Measurements from ENCODE around the gene ADGRV1.
"Not testable (repeated sequence)": the region's sequence is repeated elsewhere in the genome, so short reads cannot be mapped to it uniquely, and the experiment has no call there.

Gene ADGRV1

DNA sequence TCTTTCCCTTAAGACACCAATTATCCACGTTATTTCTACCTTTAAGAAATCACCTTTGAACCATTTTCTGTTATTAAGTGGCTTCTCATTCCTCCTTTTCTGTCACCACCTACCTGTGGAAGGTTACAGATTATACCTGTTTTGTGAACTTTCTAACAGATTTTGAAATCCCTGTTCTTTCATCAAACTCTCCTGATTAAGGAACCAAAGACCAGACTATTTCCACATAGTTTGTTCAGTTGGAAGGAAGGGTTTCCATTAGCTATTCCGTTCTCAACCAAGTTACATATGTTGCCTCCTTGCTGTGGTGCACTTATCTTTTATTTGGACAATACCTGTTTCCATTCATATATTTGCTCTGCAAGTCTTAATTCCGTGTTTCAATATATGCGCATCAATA, 343.6 kb downstream of the ADGRV1 start:
- DNase-seq (ENCODE audit: low read depth in 2 of 2), result no peak

DNA sequence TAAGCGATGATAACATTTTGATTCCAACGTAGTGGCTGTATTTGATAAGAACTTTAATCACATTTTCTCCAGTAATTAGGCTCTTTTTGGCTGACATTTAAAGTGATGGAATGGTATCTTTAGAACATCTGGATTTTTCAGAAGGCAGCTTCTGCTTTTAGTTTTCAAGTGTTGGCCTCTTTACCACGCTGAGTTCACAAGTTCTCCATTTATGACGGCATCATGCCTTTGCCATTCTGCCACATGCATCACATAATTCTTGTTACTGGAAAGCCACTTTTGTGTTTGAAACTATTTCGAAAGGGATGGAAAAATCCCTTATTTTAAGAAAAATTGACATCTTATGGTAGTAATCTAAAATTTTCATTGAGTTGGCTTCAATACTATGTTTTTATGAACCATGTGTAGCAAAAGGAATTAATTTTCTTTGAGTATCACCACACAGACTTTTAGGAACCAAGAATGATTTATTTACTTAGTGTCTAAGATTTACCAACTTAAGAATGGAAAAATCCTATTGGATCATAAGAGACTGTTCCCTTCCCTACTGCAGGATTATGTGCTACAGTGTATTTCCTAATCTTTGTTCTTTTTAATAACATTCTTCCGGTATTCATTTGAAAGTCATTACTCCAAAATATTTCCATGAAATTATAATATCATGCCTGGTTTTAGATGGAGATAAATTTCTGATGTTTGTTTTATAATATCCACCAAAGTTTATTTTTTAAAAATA, 344.2 kb downstream of the ADGRV1 start:
- DNase-seq (ENCODE audit: low read depth in 2 of 2), result no peak

DNA sequence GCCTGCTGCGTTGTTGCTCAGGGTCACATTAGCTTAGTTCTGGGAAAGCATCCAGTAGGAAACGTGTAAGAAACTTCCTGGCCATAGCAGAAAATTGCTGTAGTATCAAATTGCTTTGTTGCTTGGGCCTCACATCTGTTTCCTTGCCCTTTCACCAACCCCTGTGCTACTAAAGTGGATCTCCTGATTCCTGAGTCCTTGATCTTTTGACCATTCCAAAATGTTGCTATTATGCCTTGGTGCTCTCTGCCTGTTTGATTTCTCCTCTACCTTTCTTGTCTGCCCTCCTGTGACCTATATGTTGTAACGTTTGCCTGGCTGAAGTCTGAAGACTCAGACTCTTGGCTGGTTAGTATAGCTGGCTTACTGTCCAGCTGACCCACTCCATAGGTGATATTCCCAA, 350.5 kb downstream of the ADGRV1 start:
- DNase-seq (ENCODE audit: low read depth in 2 of 2), result no peak

DNA sequence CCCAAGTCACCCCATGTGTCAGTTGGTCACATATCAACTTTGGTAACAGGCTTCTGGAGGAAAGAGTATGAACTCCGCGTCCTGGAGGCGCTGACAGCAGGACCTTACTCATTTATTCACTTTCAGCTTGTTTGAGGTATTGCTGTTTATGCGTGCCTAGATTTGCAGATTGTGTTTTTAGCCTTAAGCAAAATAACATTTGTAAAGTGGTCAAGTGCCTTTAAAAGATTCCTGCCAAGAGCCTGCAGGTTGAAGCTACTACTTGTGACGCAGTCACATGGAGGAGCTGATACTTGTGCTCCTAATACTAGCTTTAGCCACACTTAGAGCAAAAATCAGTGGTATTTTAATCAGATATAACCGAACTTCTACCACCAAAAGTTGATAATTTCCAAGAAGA, 351.3 kb downstream of the ADGRV1 start:
- no peak for DNase-seq (ENCODE audit: low read depth in 2 of 2)

GRCh38 chr5:90911169-90911568, 352.6 kb downstream of the ADGRV1 start:
- DNase-seq (ENCODE audit: low read depth in 2 of 2), result no peak

DNA sequence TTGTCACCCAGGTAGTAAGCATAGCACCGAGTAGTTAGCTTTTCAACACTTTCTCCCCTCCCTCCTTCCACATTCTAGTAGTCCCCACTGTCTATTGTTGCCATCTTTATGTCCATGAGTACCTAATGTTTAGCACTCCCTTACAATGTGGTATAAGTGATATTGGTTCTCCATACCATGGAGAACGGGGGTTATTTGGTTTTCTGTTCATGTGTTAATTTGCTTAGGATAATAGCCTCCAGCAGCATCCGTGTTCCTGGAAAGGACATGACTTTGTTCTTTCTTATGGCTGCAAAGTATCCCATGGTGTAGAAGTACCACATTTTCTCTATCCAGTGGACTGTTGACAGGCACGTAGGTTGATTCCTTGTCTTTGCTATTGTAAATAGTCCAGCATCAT, 353.9 kb downstream of the ADGRV1 start:
- no peak for DNase-seq (ENCODE audit: low read depth in 2 of 2)

- DNase-seq (ENCODE audit: low read depth in 2 of 2), result no peak
Measured at GRCh38 chr5:90915393-90915792, 356.8 kb downstream of the ADGRV1 start.

- no peak for DNase-seq (ENCODE audit: low read depth in 2 of 2)
Measured at GRCh38 chr5:90916947-90917800, 358.6 kb downstream of the ADGRV1 start.

GRCh38 chr5:90917928-90918668, 359.5 kb downstream of the ADGRV1 start:
- DNase-seq (ENCODE audit: low read depth in 2 of 2), result no peak

GRCh38 chr5:90921418-90921973, 362.9 kb downstream of the ADGRV1 start:
- DNase-seq (ENCODE audit: low read depth in 2 of 2), result no peak

- not testable (repeated sequence) for DNase-seq (ENCODE audit: low read depth in 2 of 2)
Measured at GRCh38 chr5:90924222-90924621, 365.6 kb downstream of the ADGRV1 start.

GRCh38 chr5:90929013-90929839, 370.6 kb downstream of the ADGRV1 start:
- DNase-seq (ENCODE audit: low read depth in 2 of 2), result not testable (repeated sequence)

DNA sequence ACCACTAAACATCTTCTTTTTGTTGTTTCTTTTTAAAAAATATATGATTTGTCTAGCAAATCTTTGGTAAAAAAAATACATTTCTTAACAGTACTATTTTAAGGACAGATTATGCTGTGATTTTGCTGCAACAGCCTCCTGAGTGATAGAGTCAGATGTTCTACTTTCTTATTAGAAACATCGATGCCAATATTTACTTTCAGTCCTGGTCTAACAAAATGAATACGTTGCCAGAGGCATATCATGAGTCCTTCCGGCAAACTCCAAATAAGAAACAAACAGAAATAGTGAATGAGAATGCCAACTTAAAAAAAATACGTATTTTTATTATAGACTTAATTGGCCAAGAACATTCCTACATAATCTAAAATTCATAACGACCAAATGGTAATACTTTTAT, 371.5 kb downstream of the ADGRV1 start:
- DNase-seq (ENCODE audit: low read depth in 2 of 2), result no peak

DNA sequence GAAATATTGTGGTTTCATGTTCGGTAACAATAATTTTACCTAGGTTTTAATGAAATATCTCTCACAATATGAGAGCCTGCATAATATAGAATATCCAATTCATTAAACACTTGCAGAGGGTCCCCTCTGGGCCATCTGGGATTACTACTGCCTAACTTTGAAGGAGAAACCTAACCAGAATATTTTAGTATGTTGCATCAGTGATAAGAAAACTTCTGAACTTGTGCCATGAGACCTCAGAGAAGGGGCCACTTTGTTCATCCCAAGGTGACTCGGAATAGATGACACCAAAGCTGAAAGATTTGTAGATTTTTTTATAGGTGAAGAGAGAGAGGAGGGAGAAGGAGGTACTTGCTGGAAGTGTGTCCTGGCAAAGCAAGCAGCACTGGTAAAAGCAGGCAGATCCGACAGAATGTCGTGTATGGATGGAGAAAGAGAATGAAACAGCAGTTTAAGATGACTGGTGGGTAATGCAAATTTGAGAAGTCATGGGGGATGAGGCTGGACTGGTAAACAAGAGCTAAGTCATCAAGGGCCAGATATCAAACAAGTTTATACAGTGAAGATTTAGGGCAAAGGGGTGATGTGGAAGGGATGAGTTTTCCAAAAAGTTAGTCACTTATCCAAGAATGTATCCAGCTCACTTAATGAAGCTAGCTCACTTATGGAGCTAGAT, 372.3 kb downstream of the ADGRV1 start:
- no peak for DNase-seq (ENCODE audit: low read depth in 2 of 2)

GRCh38 chr5:90932052-90932699, 373.6 kb downstream of the ADGRV1 start:
- DNase-seq (ENCODE audit: low read depth in 2 of 2), result peak; percentile 2 to 13

DNA sequence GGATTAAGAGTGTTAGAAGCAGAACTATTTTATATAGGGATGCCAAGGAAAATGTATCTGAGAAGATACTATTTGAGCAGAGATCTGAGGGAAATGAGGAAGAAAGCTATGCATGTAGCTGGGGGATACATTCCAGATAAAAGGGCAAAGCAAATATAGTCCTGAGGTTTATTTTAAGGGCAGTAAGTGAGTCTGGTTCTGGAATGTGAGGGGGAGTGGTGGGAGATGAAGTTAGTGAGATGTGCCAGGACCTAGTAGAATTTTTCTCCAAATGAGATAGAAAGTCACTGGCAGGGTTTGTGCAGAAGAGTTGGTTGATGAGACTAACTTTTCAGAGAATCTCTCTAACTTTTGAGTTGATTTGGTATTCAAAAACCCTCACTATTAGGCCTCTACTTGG, 374.7 kb downstream of the ADGRV1 start:
- DNase-seq (ENCODE audit: low read depth in 2 of 2), result no peak

DNA sequence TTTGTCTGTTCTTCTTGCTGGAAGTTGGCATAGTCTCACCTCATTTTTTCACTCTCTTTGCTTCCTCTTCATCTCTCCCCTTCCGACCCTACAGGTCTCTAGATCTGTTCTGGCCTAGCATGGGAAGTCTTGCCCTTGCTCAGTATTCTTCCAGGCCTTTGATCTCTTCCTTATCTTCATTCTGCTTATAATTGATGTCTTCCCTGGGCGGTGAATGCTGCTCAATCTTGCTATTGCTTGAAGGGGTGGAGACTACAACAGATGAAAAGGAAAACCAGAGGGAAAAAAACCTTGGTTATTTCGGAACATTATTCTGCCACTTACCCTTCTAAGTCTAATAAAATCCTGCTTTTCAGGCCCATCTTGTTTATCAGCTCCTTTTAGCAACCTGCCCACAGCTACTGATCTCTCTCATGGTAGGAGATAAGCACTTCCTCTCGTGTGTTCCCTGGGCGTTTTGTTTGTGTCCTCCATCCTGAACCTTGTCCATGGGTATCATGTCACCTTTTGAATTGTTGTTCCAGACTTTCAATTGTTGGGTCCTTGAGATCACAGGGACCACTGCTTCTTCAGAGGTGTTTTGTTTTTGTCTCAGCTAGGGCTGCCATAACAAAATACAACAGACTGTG, 375.6 kb downstream of the ADGRV1 start:
- DNase-seq (ENCODE audit: low read depth in 2 of 2), result no peak

GRCh38 chr5:90934738-90935137, 376.1 kb downstream of the ADGRV1 start:
- DNase-seq (ENCODE audit: low read depth in 2 of 2), result no peak

DNA sequence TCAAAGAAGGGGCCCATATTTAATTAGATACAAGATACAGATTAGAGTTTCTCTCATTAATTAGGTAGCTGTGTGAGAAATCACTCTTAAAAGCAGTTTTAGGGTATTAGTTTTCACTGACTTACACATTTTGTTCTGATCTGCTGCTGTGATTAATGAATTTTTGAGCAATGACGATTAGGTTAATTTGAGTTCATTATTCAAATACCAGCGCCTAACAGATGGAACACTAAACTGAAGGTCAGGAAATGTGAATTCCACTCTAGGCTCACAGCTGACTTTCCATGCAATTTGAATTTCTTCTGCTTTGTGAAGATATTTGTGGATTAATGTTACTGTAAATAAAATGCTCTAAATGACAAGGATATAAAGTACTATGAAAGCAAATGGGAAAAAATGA, 380.6 kb downstream of the ADGRV1 start:
- no peak for DNase-seq (ENCODE audit: low read depth in 2 of 2)
